Mammary epithelial cell (primary cell): ENCODE data around the gene AADACL3.

Experiments used
- CTCF ChIP-seq, 2 donors: IDR thresholded peaks in 1 of 2; conservative IDR thresholded peaks in 1 of 2; 2 replicates each; pipeline ENCODE4 v1.5.1; 2011 to 2012; ENCODE audit warnings: inconsistent platforms in 2 of 2, low read length in 2 of 2, mild to moderate bottlenecking in 2 of 2, control low read depth in 1 of 2, low read depth in 1 of 2; ENCODE audit not compliant: insufficient read depth in 1 of 2; ENCODE audit errors: extremely low read depth in 1 of 2
- EZH2 ChIP-seq: IDR thresholded peaks from 2 replicates; pipeline ENCODE4 v1.6.1; 2012; ENCODE audit warnings: low read length, inconsistent platforms, borderline replicate concordance

GRCh38 chr1:12762766-12763165, 46.9 kb downstream of the AADACL3 start:
- TF ChIP-seq CTCF (conservative IDR thresholded peaks at IDR 0.05 in 1 of 2, IDR thresholded peaks at IDR 0.05 in 1 of 2; ENCODE audit: extremely low read depth in 1 of 2, insufficient read depth in 1 of 2, low read depth in 1 of 2, low read length in 2 of 2) (no peak), EZH2 (no peak)
